Upper lobe of left lung (tissue), 6 donors: ENCODE data around the gene MAG. TPM values are rescaled to one million over a fixed set of nuclear protein-coding genes. Genes with fewer than 3 reads are reported as not detected.

Source experiments
- ATAC-seq, 2 donors: fragments of 200-7000 bp; cut with Tn5 transposase; one replicate each; pipeline ENCODE4 v1.9.1; 2022; ENCODE audit warnings: mild to moderate bottlenecking in 2 of 2, moderate library complexity in 2 of 2; ENCODE audit not compliant: low FRiP score in 2 of 2
- DNase-seq, 2 donors: peaks; one replicate each; pipeline ENCODE4 v3.0.0-alpha.2; 2019 to 2020
- H3K27ac ChIP-seq, 4 donors: fragments of 200-600 bp; sonication (generic); one replicate each; pipeline ENCODE4 v1.5.1; 2016 to 2019
- H3K27me3 ChIP-seq, 4 donors: fragments of 200-600 bp; sonication (generic); one replicate each; pipeline ENCODE4 v1.5.1; 2017 to 2019
- H3K36me3 ChIP-seq, 4 donors: fragments of 200-600 bp; sonication (generic); one replicate each; pipeline ENCODE4 v1.5.1; 2016 to 2019
- H3K4me1 ChIP-seq, 4 donors: fragments of 200-600 bp; sonication (generic); one replicate each; pipeline ENCODE4 v1.5.1; 2018 to 2019
- H3K4me3 ChIP-seq, 4 donors: fragments of 200-600 bp; sonication (generic); one replicate each; pipeline ENCODE4 v1.5.1; 2017 to 2019; ENCODE audit warnings: mild to moderate bottlenecking in 2 of 4, moderate library complexity in 1 of 4
- H3K9me3 ChIP-seq, 4 donors: fragments of 200-600 bp; sonication (generic); one replicate each; pipeline ENCODE4 v1.5.1; 2018 to 2019
- CTCF ChIP-seq, 6 experiments: fragments of 450-650 bp in 4 of 6; fragments of 200-600 bp in 2 of 6; sonication (generic) in 2 of 6; IDR thresholded peaks; one replicate each; pipeline ENCODE4 v1.5.1; 2016 to 2019; ENCODE audit warnings: antibody characterized with exemption in 6 of 6
- EP300 ChIP-seq, 4 donors: sonication (generic); formaldehyde crosslinking; IDR thresholded peaks; one replicate each; pipeline ENCODE4 v1.5.1; 2017; ENCODE audit warnings: antibody characterized with exemption in 4 of 4, control low read depth in 2 of 4
- POLR2A ChIP-seq, 4 donors: fragments of 450-650 bp; IDR thresholded peaks; one replicate each; pipeline ENCODE4 v1.5.1; 2016 to 2017; ENCODE audit warnings: antibody characterized with exemption in 4 of 4, mild to moderate bottlenecking in 2 of 4
- POLR2AphosphoS5 ChIP-seq, 2 donors: sonication (generic); formaldehyde crosslinking; IDR thresholded peaks; one replicate each; pipeline ENCODE4 v1.5.1; 2017; ENCODE audit warnings: antibody characterized with exemption in 2 of 2
- WGBS, 2 donors: methylation state at CpG; one replicate each; pipeline ENCODE4 v1.1.5; 2017 to 2018; 5-methylcytosine and 5-hydroxymethylcytosine counted together
- total RNA-seq, 6 donors: library from RNA; depleted of rRNA in 4 of 6; stranded (reverse); fragments of >200 nt in 4 of 6; gene quantifications; one replicate each; pipeline versions ENCODE4 v1.1.0 to v1.2.1, GENCODE V29; 2016 to 2021
- donor health status: DM: no; HTN: no; CAD: no; lungs with moderate emphysema.
- donor health status: DM: no; HTN: yes; CAD: no; lungs with severe emphysema.

Gene MAG
- total RNA-seq, 6 donors from 2014 or later: 0.51 to 6.2 (median 2.2) TPM; not detected in 2

GRCh38 chr19:35290381-35291127, 1.4 kb upstream of the MAG start:
- no peaks in the 10 kb centered on the region for H3K4me1 ChIP-seq
- no peaks in the 10 kb centered on the region for H3K9me3 ChIP-seq
- H3K27ac ChIP-seq: no peak overlapping the region
- DNase-seq (no peak), ATAC-seq (peak in 1 of 2 donors; percentile 9)
- no peaks in the 10 kb centered on the region for H3K36me3 ChIP-seq
- H3K4me3 ChIP-seq: no peak overlapping the region
- no peak for TF ChIP-seq EP300 (IDR thresholded peaks at IDR 0.05)
- no peak for TF ChIP-seq POLR2AphosphoS5 (IDR thresholded peaks at IDR 0.05)
- no peak for TF ChIP-seq POLR2A (IDR thresholded peaks at IDR 0.05)
- TF ChIP-seq CTCF (IDR thresholded peaks at IDR 0.05): no peak
- WGBS, 2 donors: 79 to 89% methylated on average over 15 to 16 of the region's 20 CpGs
- H3K27me3 ChIP-seq: no peaks in the 10 kb centered on the region

- no peaks in the 10 kb centered on the region for H3K36me3 ChIP-seq
- ATAC-seq (no peak), DNase-seq (no peak)
- H3K4me3 ChIP-seq: no peak overlapping the region
- H3K27me3 ChIP-seq: no peaks in the 10 kb centered on the region
- no peaks in the 10 kb centered on the region for H3K4me1 ChIP-seq
- no peak for TF ChIP-seq CTCF (IDR thresholded peaks at IDR 0.05)
- no peak for TF ChIP-seq EP300 (IDR thresholded peaks at IDR 0.05)
- no peak for TF ChIP-seq POLR2A (IDR thresholded peaks at IDR 0.05)
- no peak for TF ChIP-seq POLR2AphosphoS5 (IDR thresholded peaks at IDR 0.05)
- H3K9me3 ChIP-seq: no peaks in the 10 kb centered on the region
- no peak overlapping the region for H3K27ac ChIP-seq
- WGBS, 2 donors: 66 to 84% methylated on average over 6 of the region's 6 CpGs
Observed at GRCh38 chr19:35291259-35291658, 702 bp upstream of the MAG start.

- WGBS, 2 donors: 81 to 83% methylated on average over 16 to 23 of the region's 23 CpGs
Observed at GRCh38 chr19:35292421-35293362, 731 bp downstream of the MAG start.

GRCh38 chr19:35293363-35293739, 1.4 kb downstream of the MAG start:
- DNase-seq (no peak), ATAC-seq (no peak)
- no peaks in the 10 kb centered on the region for H3K4me1 ChIP-seq
- no peaks in the 10 kb centered on the region for H3K27me3 ChIP-seq
- no peak for TF ChIP-seq CTCF (IDR thresholded peaks at IDR 0.05)
- no peak for TF ChIP-seq EP300 (IDR thresholded peaks at IDR 0.05)
- TF ChIP-seq POLR2A (IDR thresholded peaks at IDR 0.05): no peak
- no peak for TF ChIP-seq POLR2AphosphoS5 (IDR thresholded peaks at IDR 0.05)
- H3K27ac ChIP-seq: no peak overlapping the region
- H3K4me3 ChIP-seq: no peak overlapping the region
- H3K36me3 ChIP-seq: no peaks in the 10 kb centered on the region
- WGBS, 2 donors: 34 to 49% methylated on average over 5 to 6 of the region's 7 CpGs
- no peaks in the 10 kb centered on the region for H3K9me3 ChIP-seq

More at GRCh38 chr19:35292421-35293362, 731 bp downstream of the MAG start:
- Histone ChIP-seq H3K4me3 (no peak overlapping the region), H3K27me3 (no peaks in the 10 kb centered on the region), H3K27ac (no peak overlapping the region), H3K36me3 (no peaks in the 10 kb centered on the region), H3K9me3 (no peaks in the 10 kb centered on the region), H3K4me1 (no peaks in the 10 kb centered on the region)
- DNase-seq (no peak), ATAC-seq (peak in 1 of 2 donors; percentile 4)
- no peak for TF ChIP-seq POLR2A (IDR thresholded peaks at IDR 0.05)
- TF ChIP-seq CTCF (IDR thresholded peaks at IDR 0.05): no peak
